Neuron (in vitro differentiated cells): ENCODE measurements around the gene WDFY4.

Experiments
- H2AFZ ChIP-seq: one replicate; pipeline ENCODE4 v1.6.1; 2013; ENCODE audit warnings: low read depth, mild to moderate bottlenecking, inconsistent platforms, low read length, moderate library complexity
- H3K27me3 ChIP-seq: one replicate; pipeline ENCODE4 v1.6.1; 2013; ENCODE audit warnings: low read length; ENCODE audit not compliant: insufficient read depth
- H3K36me3 ChIP-seq: one replicate; pipeline ENCODE4 v1.6.1; 2013; ENCODE audit warnings: low read length; ENCODE audit not compliant: insufficient read depth
- H3K4me1 ChIP-seq: one replicate; pipeline ENCODE4 v1.6.1; 2013; ENCODE audit warnings: low read length; ENCODE audit not compliant: insufficient read depth
- H3K4me3 ChIP-seq: 2 replicates; pipeline ENCODE4 v1.5.1; 2013; ENCODE audit warnings: mild to moderate bottlenecking, low read length, moderate library complexity
- H3K9me3 ChIP-seq: one replicate; pipeline ENCODE4 v1.6.1; 2013; ENCODE audit warnings: low read length

The WDFY4 gene

GRCh38 chr10:48834189-48834965 lies 149.7 kb downstream of the WDFY4 start:
- Histone ChIP-seq H3K9me3 (no peaks in the 10 kb centered on the region), H3K36me3 (no peaks in the 10 kb centered on the region), H3K4me1 (no peaks in the 10 kb centered on the region), H2AFZ (no peak overlapping the region), H3K27me3 (no peaks in the 10 kb centered on the region), H3K4me3 (no peak overlapping the region)

GRCh38 chr10:48835781-48836180 lies 151.1 kb downstream of the WDFY4 start:
- H3K4me1 ChIP-seq, result no peaks in the 10 kb centered on the region
- H2AFZ ChIP-seq, result no peak overlapping the region
- H3K36me3 ChIP-seq, result no peaks in the 10 kb centered on the region
- H3K27me3 ChIP-seq, result no peaks in the 10 kb centered on the region
- no peak overlapping the region for H3K4me3 ChIP-seq
- H3K9me3 ChIP-seq, result no peaks in the 10 kb centered on the region

DNA sequence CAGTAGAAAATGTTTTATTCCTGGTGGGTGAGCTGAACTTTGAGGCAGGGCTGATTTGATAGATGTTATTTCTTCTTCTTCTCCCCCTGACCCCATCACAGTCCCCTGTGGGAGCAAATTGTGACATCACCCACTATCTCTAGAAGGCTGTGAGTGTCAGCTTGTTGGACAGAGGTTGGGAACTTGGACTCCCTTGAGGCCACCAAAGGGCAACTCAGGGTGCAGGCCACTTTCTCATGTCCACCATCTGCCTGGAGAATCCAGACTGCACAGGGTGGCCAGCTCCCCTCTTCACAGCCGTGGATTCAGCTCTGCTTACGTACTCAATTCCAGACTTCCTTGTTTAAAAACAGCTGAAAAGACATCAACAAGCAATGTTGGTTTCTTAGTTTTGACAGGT lies 151.9 kb downstream of the WDFY4 start:
- Histone ChIP-seq H2AFZ (no peak overlapping the region), H3K4me3 (no peak overlapping the region), H3K4me1 (no peaks in the 10 kb centered on the region), H3K36me3 (no peaks in the 10 kb centered on the region), H3K9me3 (no peaks in the 10 kb centered on the region), H3K27me3 (no peaks in the 10 kb centered on the region)

DNA sequence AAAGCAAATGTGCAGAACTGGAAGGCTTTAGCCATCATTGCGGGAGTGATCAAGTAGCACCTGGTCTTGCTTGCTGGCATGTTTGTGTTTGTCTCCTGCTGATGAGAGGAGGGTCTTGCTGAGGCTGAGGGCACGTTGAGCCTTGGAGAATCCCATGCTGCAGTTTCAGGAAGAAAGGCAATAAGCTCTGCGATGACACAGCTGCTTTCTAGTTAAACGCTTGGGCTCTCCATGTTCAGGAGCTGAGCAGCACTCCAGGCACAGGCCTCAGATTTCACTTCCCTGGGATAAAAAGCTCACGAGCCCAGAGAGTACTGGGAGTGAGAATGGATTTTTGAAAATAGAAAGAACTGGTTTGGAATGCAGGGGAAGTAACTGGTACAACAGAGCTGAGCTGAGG lies 154.2 kb downstream of the WDFY4 start:
- Histone ChIP-seq H3K9me3 (no peaks in the 10 kb centered on the region), H3K36me3 (no peaks in the 10 kb centered on the region), H3K27me3 (no peaks in the 10 kb centered on the region)

DNA sequence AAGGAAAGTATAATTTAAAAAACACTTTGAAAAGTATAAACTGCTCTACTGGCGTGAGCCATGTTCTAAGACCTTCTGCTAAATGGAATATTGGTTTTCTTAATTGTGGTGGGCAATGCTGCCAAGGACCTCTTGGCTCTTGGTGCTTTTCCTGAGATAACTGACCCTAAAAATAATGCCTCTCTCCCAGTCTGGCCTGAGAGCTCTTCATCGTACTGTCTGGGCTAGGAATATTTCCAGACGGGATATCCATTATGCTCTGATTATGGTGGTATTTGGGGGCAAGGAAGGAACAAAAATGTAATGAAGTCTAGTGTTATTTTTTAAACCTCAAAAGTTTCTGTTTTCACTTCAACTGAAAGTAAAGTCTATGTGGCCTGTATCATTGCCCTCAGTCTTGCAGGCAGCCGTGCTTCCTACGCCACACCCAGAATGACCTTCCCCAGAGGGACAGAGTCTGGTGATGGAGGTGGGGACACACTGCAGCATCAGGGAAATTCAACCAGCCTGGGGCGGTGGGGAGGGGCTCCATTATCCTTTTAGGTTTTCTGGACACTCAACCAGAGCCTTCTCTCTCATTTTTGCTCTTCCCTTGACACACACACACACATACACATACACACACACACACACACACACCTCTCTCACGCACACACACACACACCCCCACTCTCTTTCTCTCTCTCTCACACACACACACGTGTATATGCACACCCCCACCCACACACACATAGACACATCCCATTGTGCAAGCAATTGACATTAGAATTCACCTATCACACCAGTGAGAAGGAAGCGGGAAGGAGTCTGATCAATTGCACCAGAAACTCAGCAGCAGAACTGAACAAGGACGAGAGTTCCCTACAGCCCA lies 155.4 kb downstream of the WDFY4 start:
- H3K4me3 ChIP-seq, result no peak overlapping the region
- no peaks in the 10 kb centered on the region for H3K36me3 ChIP-seq
- H3K27me3 ChIP-seq, result no peaks in the 10 kb centered on the region
- H3K4me1 ChIP-seq, result no peaks in the 10 kb centered on the region
- no peak overlapping the region for H2AFZ ChIP-seq
- H3K9me3 ChIP-seq, result no peaks in the 10 kb centered on the region

More for the DNA sequence above, 154.2 kb downstream of the WDFY4 start:
- no peak overlapping the region for H2AFZ ChIP-seq
- no peaks in the 10 kb centered on the region for H3K4me1 ChIP-seq
- no peak overlapping the region for H3K4me3 ChIP-seq

DNA sequence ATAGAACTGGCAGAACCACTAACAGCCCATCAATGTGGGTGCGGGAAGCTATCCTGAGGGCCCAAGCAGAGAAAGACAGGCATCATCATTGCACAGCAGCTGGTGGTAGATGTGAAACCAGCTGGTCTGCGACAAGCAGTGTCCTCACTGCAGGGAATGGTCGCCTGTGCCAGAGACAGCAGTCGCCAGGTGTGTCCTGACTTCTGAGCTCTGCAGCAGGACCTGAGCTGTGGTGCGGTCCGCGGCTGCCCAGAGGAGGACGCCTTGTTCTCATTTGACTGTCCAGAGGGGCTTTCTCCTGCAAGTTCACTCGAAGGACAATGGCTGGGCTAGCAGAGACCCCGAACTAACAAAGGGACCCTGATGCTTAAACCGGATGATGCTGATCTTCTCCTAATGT lies 157.6 kb downstream of the WDFY4 start:
- Histone ChIP-seq H3K9me3 (no peaks in the 10 kb centered on the region), H3K36me3 (no peaks in the 10 kb centered on the region)

DNA sequence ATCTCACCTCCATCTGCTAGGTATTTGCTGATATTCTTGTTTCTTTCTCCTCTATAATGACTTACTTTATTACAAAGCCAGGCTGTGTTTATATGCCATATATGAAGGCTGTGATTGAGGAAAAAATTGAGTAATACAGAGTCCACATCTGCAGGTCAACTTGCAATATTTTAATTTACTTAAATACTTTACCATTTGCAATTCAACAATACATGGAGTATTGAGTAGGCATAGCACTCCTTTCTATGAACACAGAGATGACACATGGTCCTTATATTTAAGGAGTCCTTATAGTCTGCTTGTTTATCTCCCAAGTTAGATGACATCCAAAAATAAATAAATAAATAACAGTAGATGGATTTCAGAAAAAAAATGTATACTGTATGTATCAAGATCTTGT lies 158.5 kb downstream of the WDFY4 start:
- H3K4me1 ChIP-seq, result no peaks in the 10 kb centered on the region
- no peaks in the 10 kb centered on the region for H3K27me3 ChIP-seq
- no peak overlapping the region for H2AFZ ChIP-seq
- no peaks in the 10 kb centered on the region for H3K9me3 ChIP-seq
- no peaks in the 10 kb centered on the region for H3K36me3 ChIP-seq
- no peak overlapping the region for H3K4me3 ChIP-seq

More for the DNA sequence above, 157.6 kb downstream of the WDFY4 start:
- no peak overlapping the region for H3K4me3 ChIP-seq
- H3K27me3 ChIP-seq, result no peaks in the 10 kb centered on the region
- no peak overlapping the region for H2AFZ ChIP-seq
- H3K4me1 ChIP-seq, result no peaks in the 10 kb centered on the region

GRCh38 chr10:48844616-48845015 lies 159.9 kb downstream of the WDFY4 start:
- Histone ChIP-seq H3K4me1 (no peaks in the 10 kb centered on the region), H3K36me3 (no peaks in the 10 kb centered on the region), H2AFZ (no peak overlapping the region), H3K27me3 (no peaks in the 10 kb centered on the region), H3K4me3 (no peak overlapping the region), H3K9me3 (no peaks in the 10 kb centered on the region)

DNA sequence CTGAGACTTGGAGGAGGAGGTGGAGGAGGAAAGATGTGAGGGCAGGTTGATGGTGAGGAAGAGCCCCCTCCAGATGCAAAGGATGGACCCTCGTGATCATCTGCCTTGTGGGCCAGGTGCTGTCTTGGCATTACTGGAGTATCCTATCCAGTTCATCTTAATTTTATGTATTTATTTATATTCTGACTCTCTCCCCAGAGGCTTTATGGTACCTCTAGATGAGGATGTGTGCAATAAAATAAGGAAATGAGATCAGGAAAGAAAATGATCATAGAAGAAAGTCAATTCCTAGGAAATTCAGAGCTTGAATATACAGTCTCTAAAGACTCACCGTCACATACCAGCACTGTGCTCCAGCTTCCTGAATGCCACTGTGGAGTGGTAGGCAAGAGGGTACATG lies 160.8 kb downstream of the WDFY4 start:
- Histone ChIP-seq H3K9me3 (no peaks in the 10 kb centered on the region), H2AFZ (no peak overlapping the region), H3K4me1 (no peaks in the 10 kb centered on the region), H3K36me3 (no peaks in the 10 kb centered on the region), H3K4me3 (no peak overlapping the region), H3K27me3 (no peaks in the 10 kb centered on the region)

DNA sequence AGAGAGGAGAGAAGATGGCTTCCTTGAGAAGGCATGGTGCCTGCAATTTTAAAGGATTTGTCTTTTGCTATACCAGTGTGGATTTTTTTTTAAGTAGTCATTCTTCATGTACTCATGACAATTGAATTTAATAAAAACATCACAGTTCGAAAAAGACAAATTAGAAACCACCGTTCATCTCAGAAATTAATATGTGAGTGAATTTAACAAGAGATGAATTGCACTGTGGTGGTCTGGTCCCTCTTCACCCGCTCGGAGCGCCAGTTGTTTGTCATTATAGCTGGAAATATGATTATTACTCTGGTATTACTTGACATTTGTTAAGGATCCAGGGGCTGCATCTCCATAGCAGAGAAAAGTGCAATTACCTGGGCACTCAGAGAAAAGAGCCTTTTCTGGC lies 163.0 kb downstream of the WDFY4 start:
- no peaks in the 10 kb centered on the region for H3K9me3 ChIP-seq
- H2AFZ ChIP-seq, result no peak overlapping the region
- H3K36me3 ChIP-seq, result no peaks in the 10 kb centered on the region
- no peaks in the 10 kb centered on the region for H3K4me1 ChIP-seq
- no peak overlapping the region for H3K4me3 ChIP-seq
- no peaks in the 10 kb centered on the region for H3K27me3 ChIP-seq

- Histone ChIP-seq H3K4me3 (no peak overlapping the region), H3K36me3 (no peaks in the 10 kb centered on the region), H3K27me3 (no peaks in the 10 kb centered on the region), H3K4me1 (no peaks in the 10 kb centered on the region), H3K9me3 (no peaks in the 10 kb centered on the region), H2AFZ (no peak overlapping the region)
Observed at GRCh38 chr10:48856855-48857254, 172.2 kb downstream of the WDFY4 start.

DNA sequence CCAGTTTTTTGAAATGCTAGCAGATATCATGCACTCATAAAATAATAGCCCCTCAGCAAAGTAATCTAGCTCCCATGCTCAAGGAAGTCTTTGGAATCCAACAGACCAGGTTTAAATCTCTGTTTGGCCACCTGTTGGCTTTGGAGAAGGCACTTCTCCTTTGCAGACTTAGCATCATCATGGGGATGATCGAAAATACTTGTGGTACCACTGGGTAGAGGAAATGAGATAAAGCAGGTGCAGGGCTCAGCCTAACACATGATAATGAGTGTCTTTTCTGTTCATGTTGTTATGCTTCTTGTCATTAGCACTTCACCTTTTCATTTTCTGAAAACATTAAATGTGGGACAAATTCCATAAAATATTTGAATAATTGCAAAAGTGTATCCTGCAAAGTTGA lies 187.6 kb downstream of the WDFY4 start:
- no peaks in the 10 kb centered on the region for H3K4me1 ChIP-seq
- no peaks in the 10 kb centered on the region for H3K9me3 ChIP-seq
- no peak overlapping the region for H3K4me3 ChIP-seq
- peaks cover 3% of the 10 kb centered on the region for H3K27me3 ChIP-seq
- H3K36me3 ChIP-seq, result no peaks in the 10 kb centered on the region
- no peak overlapping the region for H2AFZ ChIP-seq

- Histone ChIP-seq H3K4me1 (no peaks in the 10 kb centered on the region), H3K4me3 (no peak overlapping the region), H3K36me3 (no peaks in the 10 kb centered on the region), H3K9me3 (no peaks in the 10 kb centered on the region), H3K27me3 (peaks cover 3% of the 10 kb centered on the region), H2AFZ (no peak overlapping the region)
Observed at GRCh38 chr10:48878091-48878490, 193.4 kb downstream of the WDFY4 start.
